Suprapubic skin (tissue), 4 donors: Measurements from ENCODE around the gene SAMD8. TPM values are rescaled to one million over a fixed set of nuclear protein-coding genes. Genes with fewer than 3 reads are reported as not detected.
A peak's percentile ranks its signal among the peaks of the same experiment; 100 is the strongest.
"Not testable (repeated sequence)": the region's sequence is repeated elsewhere in the genome, so short reads cannot be mapped to it uniquely, and the experiment has no call there.

Source experiments
- DNase-seq, 2 donors: peaks; one replicate each; pipeline ENCODE4 v3.0.0-alpha.2; 2019; ENCODE audit warnings: low spot score in 2 of 2
- H3K27ac ChIP-seq: fragments of 200-600 bp; sonication (generic); one replicate; pipeline ENCODE4 v1.5.1; 2019
- H3K27me3 ChIP-seq: fragments of 200-600 bp; sonication (generic); one replicate; pipeline ENCODE4 v1.5.1; 2019
- H3K36me3 ChIP-seq: fragments of 200-600 bp; sonication (generic); one replicate; pipeline ENCODE4 v1.5.1; 2019
- H3K4me1 ChIP-seq: fragments of 200-600 bp; sonication (generic); one replicate; pipeline ENCODE4 v1.5.1; 2019
- H3K4me3 ChIP-seq: fragments of 200-600 bp; sonication (generic); one replicate; pipeline ENCODE4 v1.5.1; 2019; ENCODE audit warnings: mild to moderate bottlenecking
- H3K9me3 ChIP-seq: fragments of 200-600 bp; sonication (generic); one replicate; pipeline ENCODE4 v1.5.1; 2019
- CTCF ChIP-seq, 2 donors: fragments of 200-600 bp in 1 of 2; fragments of 450-650 bp in 1 of 2; sonication (generic) in 1 of 2; IDR thresholded peaks; one replicate each; pipeline ENCODE4 v1.5.1; 2016 to 2019; ENCODE audit warnings: antibody characterized with exemption in 2 of 2, mild to moderate bottlenecking in 1 of 2, moderate library complexity in 1 of 2
- EP300 ChIP-seq: sonication (generic); formaldehyde crosslinking; IDR thresholded peaks from one replicate; pipeline ENCODE4 v1.6.1; 2017; ENCODE audit warnings: antibody characterized with exemption
- POLR2A ChIP-seq, 2 donors: fragments of 450-650 bp; IDR thresholded peaks; one replicate each; pipeline ENCODE4 v1.6.1; 2017; ENCODE audit warnings: antibody characterized with exemption in 2 of 2, mild to moderate bottlenecking in 2 of 2, moderate library complexity in 2 of 2
- POLR2AphosphoS5 ChIP-seq, 3 donors: sonication (generic); formaldehyde crosslinking; IDR thresholded peaks; one replicate each; pipeline ENCODE4 v1.6.1; 2017; ENCODE audit warnings: antibody characterized with exemption in 3 of 3
- WGBS: methylation state at CpG from one replicate; pipeline ENCODE4 v1.1.5; 2018; 5-methylcytosine and 5-hydroxymethylcytosine counted together
- total RNA-seq, 4 donors: library from RNA; depleted of rRNA; stranded (reverse); fragments of >200 nt; gene quantifications; one replicate each; pipeline ENCODE4 v1.1.0, GENCODE V29; 2016

Gene SAMD8
- total RNA-seq, 4 donors from 2014 or later, result 20.3 to 29.1 (median 22.8) TPM

GRCh38 chr10:75197906-75198305 lies 86.5 kb downstream of the SAMD8 start:
- Histone ChIP-seq H3K4me3 (no peak overlapping the region), H3K4me1 (peaks cover 17% of the 10 kb centered on the region), H3K36me3 (no peaks in the 10 kb centered on the region), H3K27ac (no peak overlapping the region), H3K9me3 (no peaks in the 10 kb centered on the region), H3K27me3 (no peaks in the 10 kb centered on the region)
- WGBS, result 95% methylated on average over 2 of the region's 2 CpGs
- peak; percentile 31 to 33 for DNase-seq
- TF ChIP-seq EP300, result no peak
- no peak for TF ChIP-seq POLR2AphosphoS5 (IDR thresholded peaks at IDR 0.05)
- TF ChIP-seq POLR2A (IDR thresholded peaks at IDR 0.05), result no peak
- no peak for TF ChIP-seq CTCF (IDR thresholded peaks at IDR 0.05)

- H3K4me3 ChIP-seq, result not testable (repeated sequence)
- H3K4me1 ChIP-seq, result peaks cover 37% of the 10 kb centered on the region
- 96% methylated on average over 6 of the region's 6 CpGs for WGBS
Observed at GRCh38 chr10:75199949-75200348, 88.5 kb downstream of the SAMD8 start.

GRCh38 chr10:75201793-75202307 lies 90.4 kb downstream of the SAMD8 start:
- Histone ChIP-seq H3K27me3 (no peaks in the 10 kb centered on the region), H3K4me3 (no peak overlapping the region), H3K27ac (peak overlapping the region; percentile 78), H3K4me1 (peaks cover 49% of the 10 kb centered on the region), H3K36me3 (no peaks in the 10 kb centered on the region), H3K9me3 (no peaks in the 10 kb centered on the region)
- 76% methylated on average over 9 of the region's 9 CpGs for WGBS
- peak; percentile 55 to 59 for DNase-seq
- TF ChIP-seq EP300 (no peak), POLR2AphosphoS5 (IDR thresholded peaks at IDR 0.05) (no peak), CTCF (IDR thresholded peaks at IDR 0.05) (no peak), POLR2A (IDR thresholded peaks at IDR 0.05) (no peak)

More at GRCh38 chr10:75199949-75200348, 88.5 kb downstream of the SAMD8 start:
- H3K27ac ChIP-seq, H3K9me3 ChIP-seq, H3K36me3 ChIP-seq, H3K27me3 ChIP-seq: not testable (repeated sequence)
- peak in 1 of 2 donors; percentile 7 for DNase-seq

GRCh38 chr10:75202321-75203045 lies 91.0 kb downstream of the SAMD8 start:
- peaks cover 55% of the 10 kb centered on the region for H3K4me1 ChIP-seq
- no peaks in the 10 kb centered on the region for H3K9me3 ChIP-seq
- no peaks in the 10 kb centered on the region for H3K27me3 ChIP-seq
- no peaks in the 10 kb centered on the region for H3K36me3 ChIP-seq
- no peak overlapping the region for H3K4me3 ChIP-seq
- no peak for TF ChIP-seq CTCF (IDR thresholded peaks at IDR 0.05)
- TF ChIP-seq EP300, result no peak
- no peak for TF ChIP-seq POLR2AphosphoS5 (IDR thresholded peaks at IDR 0.05)
- no peak for TF ChIP-seq POLR2A (IDR thresholded peaks at IDR 0.05)
- peak in 1 of 2 donors; percentile 73 for DNase-seq
- WGBS, result 40% methylated on average over 1 of the region's 1 CpG
- peak overlapping the region; percentile 78 for H3K27ac ChIP-seq

GRCh38 chr10:75203046-75203620 lies 91.7 kb downstream of the SAMD8 start:
- 60% methylated on average over 11 of the region's 11 CpGs for WGBS
- H3K4me3 ChIP-seq, H3K27me3 ChIP-seq, H3K36me3 ChIP-seq, H3K9me3 ChIP-seq: not testable (repeated sequence)
- DNase-seq, result peak in 1 of 2 donors; percentile 44
- H3K4me1 ChIP-seq, result peaks cover 60% of the 10 kb centered on the region
- peak overlapping the region; percentile 78 for H3K27ac ChIP-seq

- Histone ChIP-seq H3K4me1 (peaks cover 64% of the 10 kb centered on the region), H3K27me3 (no peaks in the 10 kb centered on the region), H3K27ac (peak overlapping the region; percentile 78), H3K9me3 (no peaks in the 10 kb centered on the region), H3K36me3 (no peaks in the 10 kb centered on the region), H3K4me3 (no peak overlapping the region)
- DNase-seq, result peak in 1 of 2 donors; percentile 46
- 86% methylated on average over 5 of the region's 5 CpGs for WGBS
- TF ChIP-seq POLR2AphosphoS5 (IDR thresholded peaks at IDR 0.05), result no peak
- no peak for TF ChIP-seq POLR2A (IDR thresholded peaks at IDR 0.05)
- TF ChIP-seq CTCF (IDR thresholded peaks at IDR 0.05), result no peak
- TF ChIP-seq EP300, result no peak
Observed at GRCh38 chr10:75203724-75204123, 92.3 kb downstream of the SAMD8 start.
